NCI-H128 (cell line): ENCODE results near the gene SOD1.

Experiments
- DNase-seq: peaks from one replicate; lab custom pipeline; 2025; ENCODE audit not compliant: unreplicated experiment; lab: John Stamatoyannopoulos, UW

SOD1 gene

DNA sequence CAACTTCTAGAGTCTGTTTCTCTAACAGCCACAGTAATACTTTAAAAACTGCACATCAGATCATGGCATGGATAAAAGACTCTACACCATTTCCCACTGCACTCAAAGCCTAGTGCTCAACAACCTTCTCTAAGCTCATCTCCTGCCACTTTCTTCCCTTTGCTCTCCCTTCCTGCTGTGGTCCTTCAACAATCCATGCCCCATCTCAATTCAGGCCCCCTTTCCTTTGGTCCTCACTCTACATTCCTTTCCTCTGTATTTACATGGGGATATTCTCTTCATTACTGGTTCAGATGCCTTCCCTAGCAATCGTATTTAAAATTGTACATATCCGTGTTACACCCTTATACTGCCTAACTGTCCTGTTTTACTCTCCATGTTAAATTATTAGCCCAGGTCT lies 19.0 kb downstream of the SOD1 start:
- no peak for DNase-seq

GRCh38 chr21:31682620-31683019 lies 23.1 kb downstream of the SOD1 start:
- no peak for DNase-seq

- DNase-seq: no peak
Measured at GRCh38 chr21:31683029-31683428, 23.5 kb downstream of the SOD1 start.

DNA sequence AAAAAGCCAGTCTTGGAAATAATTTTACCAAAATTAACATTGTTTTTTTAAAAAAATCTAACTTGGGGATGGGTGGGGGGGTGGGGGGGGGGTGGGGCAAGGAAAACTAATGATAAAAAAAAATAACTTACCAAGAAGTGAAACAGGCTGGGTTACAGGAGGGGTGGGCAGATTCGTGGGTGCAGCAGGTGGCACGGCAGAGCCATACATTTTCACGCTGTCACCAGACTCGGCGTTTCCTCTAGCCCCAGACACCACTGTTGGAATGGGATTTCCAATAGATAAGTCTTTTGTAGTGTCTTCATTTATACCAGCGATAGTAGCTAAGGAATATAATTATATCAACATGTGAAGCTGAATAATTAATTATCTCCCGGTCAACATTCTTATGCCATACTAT lies 25.4 kb downstream of the SOD1 start:
- DNase-seq: no peak

GRCh38 chr21:31686272-31686915 lies 26.9 kb downstream of the SOD1 start:
- DNase-seq: no peak

DNA sequence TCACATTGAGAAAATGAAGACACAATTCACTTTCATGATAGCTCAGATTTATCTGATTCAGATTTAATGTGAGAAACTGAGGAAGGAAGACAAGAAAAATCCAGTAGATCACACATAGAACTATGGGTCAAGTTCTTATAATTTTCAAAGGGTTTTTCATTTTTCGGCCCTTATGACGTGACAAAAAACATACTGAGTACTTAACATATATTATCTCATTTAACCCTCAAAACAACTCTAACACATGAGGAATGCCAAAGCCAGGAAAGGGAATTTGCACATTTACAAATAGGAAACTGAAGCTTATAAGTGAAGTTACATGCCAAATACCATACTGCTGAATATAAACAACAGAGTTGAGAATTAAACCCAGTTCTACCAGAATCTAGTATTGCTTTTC lies 27.6 kb downstream of the SOD1 start:
- no peak for DNase-seq

DNA sequence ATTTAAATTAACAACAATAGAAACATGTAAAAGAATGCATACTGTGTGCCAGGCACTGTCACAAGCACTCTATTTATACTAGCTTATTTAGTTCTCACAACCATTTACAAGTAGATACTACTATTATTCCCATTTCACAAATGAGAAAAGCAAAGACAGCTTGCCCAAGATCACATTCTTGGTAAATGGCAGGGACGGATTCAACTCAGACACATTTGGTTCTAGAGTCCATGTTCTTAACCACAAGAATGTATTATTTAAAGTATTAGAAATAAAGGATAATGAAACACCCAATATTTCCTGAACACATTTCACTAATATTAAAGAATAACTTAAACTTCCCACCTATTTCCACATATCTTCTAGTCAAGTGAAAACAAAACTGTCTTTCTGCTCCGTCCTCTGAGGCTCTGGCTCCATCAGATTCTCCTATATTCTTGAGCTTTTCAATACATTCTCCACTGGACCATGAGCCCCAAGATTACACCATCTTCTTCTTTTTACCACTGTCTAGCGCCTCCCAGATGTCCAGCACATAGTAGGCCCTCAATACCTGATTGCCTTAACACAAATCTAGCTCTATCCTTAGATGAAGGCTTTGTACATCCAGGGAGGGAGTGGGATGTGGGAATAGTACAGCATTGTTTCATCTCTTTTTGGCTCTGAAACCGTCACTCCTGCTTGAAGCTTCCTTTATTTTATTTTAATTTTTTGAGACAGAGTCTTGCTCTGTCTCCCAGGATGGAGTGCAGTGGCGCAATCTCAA lies 29.3 kb downstream of the SOD1 start:
- no peak for DNase-seq

GRCh38 chr21:31693222-31693621 lies 33.7 kb downstream of the SOD1 start:
- DNase-seq: no peak

DNA sequence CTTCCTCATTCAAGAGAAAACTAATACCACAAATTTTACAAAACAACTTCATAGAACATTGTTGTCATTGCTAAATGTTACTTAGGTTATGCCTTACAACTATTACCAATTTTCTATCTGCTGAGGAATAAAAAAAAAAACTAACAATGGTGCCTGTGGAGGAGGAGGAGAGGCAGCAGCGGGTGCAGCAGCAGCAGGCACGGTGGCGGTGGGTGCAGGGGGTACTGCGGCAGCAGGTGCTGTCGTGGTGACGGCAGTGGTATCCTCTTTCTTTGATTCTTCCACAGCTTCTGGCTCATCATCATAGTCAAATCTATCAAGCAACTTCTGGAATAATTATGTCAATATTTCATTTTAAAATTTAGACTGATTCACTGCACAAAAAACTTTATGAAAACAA lies 36.9 kb downstream of the SOD1 start:
- DNase-seq: no peak

DNA sequence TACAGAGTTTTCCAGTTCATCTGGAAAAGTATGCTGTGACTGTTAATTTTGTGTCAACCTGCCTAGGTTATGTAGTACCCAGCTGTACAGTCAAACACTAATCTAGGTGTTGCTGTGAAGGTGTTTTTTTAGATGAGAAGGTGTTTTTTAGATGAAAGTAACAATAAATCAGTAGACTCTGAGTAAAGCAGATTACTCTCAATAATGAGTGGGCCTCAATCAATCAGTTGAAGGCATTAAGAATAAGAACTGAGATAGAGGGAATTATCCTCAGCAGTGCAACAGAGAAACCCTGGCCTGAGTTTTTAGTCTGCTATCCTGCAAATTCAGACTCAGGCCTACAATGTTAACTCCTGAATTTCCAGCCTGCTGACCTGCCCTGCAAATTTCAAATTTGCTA lies 39.0 kb downstream of the SOD1 start:
- DNase-seq: no peak

DNA sequence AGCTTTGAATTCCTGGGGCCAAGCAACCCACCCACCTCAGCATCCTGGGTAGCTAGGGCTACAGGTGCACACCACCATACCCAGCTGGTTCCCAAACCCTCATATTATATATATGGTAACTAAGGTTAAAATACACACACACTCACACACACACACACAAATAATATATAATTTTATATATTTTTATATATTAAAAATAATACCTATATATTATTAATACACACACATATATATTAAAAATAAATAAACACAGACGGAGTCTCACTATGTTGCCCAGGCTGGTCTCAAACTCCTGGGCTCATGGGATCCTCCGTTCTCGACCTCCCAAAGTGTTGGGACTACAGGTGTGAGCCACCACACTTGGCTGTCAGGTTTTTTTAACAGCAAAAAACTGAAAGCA lies 40.5 kb downstream of the SOD1 start:
- no peak for DNase-seq

- no peak for DNase-seq
Measured at GRCh38 chr21:31706562-31706961, 47.1 kb downstream of the SOD1 start.

- DNase-seq: no peak
Measured at GRCh38 chr21:31707499-31707898, 48.0 kb downstream of the SOD1 start.

- DNase-seq: no peak
Measured at GRCh38 chr21:31708541-31708940, 49.0 kb downstream of the SOD1 start.

- no peak for DNase-seq
Measured at GRCh38 chr21:31710586-31710985, 51.1 kb downstream of the SOD1 start.

DNA sequence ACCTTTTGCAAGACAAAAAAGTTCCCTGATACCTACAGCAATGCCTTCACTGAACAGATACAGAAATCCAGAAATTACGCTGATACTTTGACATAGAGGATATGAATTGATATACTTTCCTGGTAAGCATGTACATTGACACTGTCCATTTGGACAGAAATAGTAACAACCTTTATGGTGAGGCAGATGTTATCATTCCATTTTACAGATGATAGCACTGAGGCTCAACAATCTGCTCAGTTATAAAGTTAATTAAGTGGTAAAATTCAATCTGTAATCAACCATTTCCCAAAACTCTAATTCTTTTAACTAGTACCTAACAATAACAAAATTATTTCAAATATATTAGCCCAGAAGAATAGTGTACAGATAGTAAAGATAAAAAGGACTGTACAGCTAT lies 51.8 kb downstream of the SOD1 start:
- DNase-seq: no peak

- DNase-seq: no peak
Measured at GRCh38 chr21:31711745-31712285, 52.3 kb downstream of the SOD1 start.

GRCh38 chr21:31713115-31713514 lies 53.6 kb downstream of the SOD1 start:
- no peak for DNase-seq

- DNase-seq: no peak
Measured at GRCh38 chr21:31713973-31714740, 54.7 kb downstream of the SOD1 start.

GRCh38 chr21:31714741-31715365 lies 55.4 kb downstream of the SOD1 start:
- no peak for DNase-seq

DNA sequence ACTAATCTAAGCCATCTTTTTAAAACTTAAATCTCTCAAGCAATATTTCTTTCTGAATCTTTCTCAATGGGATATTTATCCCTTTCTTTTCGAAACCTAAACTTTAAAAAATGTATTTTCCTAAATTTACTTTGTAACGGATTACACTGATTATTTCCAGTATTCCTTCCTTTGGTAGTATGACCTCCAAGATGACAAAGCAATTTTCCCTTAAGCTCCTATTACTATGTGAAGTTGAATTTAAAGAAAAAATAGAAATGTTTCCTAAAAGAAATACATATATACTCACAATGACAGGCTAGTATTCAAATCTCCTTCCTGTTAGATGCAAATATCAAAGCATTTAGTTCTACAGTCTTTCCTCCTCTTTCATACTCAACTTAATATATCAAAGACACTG lies 56.6 kb downstream of the SOD1 start:
- no peak for DNase-seq
